ENCODE results near the gene YIPF4. TPM values are rescaled to one million over a fixed set of nuclear protein-coding genes. Genes with fewer than 3 reads are reported as not detected.

Gene YIPF4
- total RNA-seq, 1 donor from 2014 or later: 29.0 TPM

DNA sequence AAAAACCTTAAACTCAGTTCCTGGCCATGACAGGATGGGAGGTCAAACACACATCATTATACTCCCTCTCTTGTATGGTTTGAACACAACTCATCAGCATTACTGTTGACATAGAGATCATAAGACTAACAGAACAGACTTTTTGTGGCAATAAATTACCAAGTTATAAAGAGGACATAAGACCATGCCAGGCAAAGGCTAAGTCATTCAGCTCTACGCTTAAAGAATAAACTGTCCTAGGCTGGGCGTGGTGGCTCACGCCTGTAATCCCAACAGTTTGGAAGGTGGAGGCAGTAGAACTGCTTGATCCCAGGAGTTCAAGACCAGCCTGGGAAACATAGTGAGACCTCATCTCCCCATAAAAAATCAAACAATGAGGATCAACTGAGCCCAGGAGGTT is 29.4 kb upstream of the YIPF4 start:
- no peaks in the 10 kb centered on the region for H4K20me1 ChIP-seq (ENCODE audit: low read depth)
- no peaks in the 10 kb centered on the region for H3K36me3 Mint-ChIP-seq
- no peaks in the 10 kb centered on the region for H3K27me3 Mint-ChIP-seq (ENCODE audit: insufficient read depth, low read depth)
- H3K36me3 ChIP-seq: no peaks in the 10 kb centered on the region
- H3K27ac Mint-ChIP-seq: no peak overlapping the region
- H3F3A ChIP-seq (ENCODE audit: low read depth): no peaks in the 10 kb centered on the region
- H3K4me2 ChIP-seq: no peak overlapping the region
- H3K4me1 ChIP-seq: no peaks in the 10 kb centered on the region
- no peaks in the 10 kb centered on the region for H3K4me1 Mint-ChIP-seq
- H3K4me3 ChIP-seq: no peak overlapping the region
- H3K27ac ChIP-seq: no peak overlapping the region
- no peaks in the 10 kb centered on the region for H3K9me3 ChIP-seq (ENCODE audit: low read depth)
- H3K79me2 ChIP-seq (ENCODE audit: low read depth): no peaks in the 10 kb centered on the region
- no peak for DNase-seq (ENCODE audit: low spot score)
- H3K27me3 ChIP-seq: no peaks in the 10 kb centered on the region
- no peaks in the 10 kb centered on the region for H3K9me3 Mint-ChIP-seq
- H2AFZ ChIP-seq (replicated peaks): no peak overlapping the region
- no peak overlapping the region for H3K9ac ChIP-seq
- TF ChIP-seq EZH2phosphoT487 (IDR thresholded peaks at IDR 0.05) (no peak), EZH2 (IDR thresholded peaks at IDR 0.05) (no peak)
- TF ChIP-seq, protein P1, sequence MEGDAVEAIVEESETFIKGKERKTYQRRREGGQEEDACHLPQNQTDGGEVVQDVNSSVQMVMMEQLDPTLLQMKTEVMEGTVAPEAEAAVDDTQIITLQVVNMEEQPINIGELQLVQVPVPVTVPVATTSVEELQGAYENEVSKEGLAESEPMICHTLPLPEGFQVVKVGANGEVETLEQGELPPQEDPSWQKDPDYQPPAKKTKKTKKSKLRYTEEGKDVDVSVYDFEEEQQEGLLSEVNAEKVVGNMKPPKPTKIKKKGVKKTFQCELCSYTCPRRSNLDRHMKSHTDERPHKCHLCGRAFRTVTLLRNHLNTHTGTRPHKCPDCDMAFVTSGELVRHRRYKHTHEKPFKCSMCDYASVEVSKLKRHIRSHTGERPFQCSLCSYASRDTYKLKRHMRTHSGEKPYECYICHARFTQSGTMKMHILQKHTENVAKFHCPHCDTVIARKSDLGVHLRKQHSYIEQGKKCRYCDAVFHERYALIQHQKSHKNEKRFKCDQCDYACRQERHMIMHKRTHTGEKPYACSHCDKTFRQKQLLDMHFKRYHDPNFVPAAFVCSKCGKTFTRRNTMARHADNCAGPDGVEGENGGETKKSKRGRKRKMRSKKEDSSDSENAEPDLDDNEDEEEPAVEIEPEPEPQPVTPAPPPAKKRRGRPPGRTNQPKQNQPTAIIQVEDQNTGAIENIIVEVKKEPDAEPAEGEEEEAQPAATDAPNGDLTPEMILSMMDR (IDR thresholded peaks at IDR 0.05): no peak
- H3K4me3 Mint-ChIP-seq: no peak overlapping the region

DNA sequence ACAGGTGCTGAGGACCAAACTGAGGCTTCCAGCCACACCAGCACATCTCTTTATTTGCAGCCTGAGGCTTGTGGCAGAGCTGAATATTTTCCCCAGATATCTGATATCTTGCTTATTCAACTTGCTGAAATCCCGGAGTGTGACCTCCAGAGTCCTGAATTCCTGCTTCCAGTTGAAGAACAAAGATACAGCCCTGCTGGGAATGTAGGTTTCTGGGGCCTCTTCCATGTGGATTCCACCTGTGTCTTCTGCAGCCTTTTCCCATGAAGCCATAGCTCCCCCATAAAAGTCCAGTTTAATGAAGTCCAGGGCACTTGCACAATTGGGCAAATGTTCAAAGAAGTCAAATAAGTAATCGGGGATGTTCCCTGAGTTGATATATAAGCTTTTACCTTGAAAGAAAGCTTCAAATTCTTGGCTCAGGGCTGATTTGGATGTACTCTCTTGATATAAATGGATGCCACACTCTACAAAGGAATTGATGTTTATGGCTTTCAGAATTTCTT is 27.9 kb upstream of the YIPF4 start:
- Histone ChIP-seq H3K27me3 (no peaks in the 10 kb centered on the region), H3K4me1 (no peaks in the 10 kb centered on the region), H3K4me3 (no peak overlapping the region), H3K9me3 (ENCODE audit: low read depth) (no peaks in the 10 kb centered on the region), H3K79me2 (ENCODE audit: low read depth) (no peaks in the 10 kb centered on the region), H3K4me2 (no peak overlapping the region), H3F3A (ENCODE audit: low read depth) (no peaks in the 10 kb centered on the region), H3K36me3 (no peaks in the 10 kb centered on the region), H4K20me1 (ENCODE audit: low read depth) (no peaks in the 10 kb centered on the region), H2AFZ (replicated peaks) (no peak overlapping the region), H3K9ac (no peak overlapping the region), H3K27ac (no peak overlapping the region)
- TF ChIP-seq EZH2 (IDR thresholded peaks at IDR 0.05) (no peak), EZH2phosphoT487 (IDR thresholded peaks at IDR 0.05) (no peak)
- TF ChIP-seq, protein P1 (IDR thresholded peaks at IDR 0.05): no peak
- H3K9me3 Mint-ChIP-seq: no peaks in the 10 kb centered on the region
- H3K4me1 Mint-ChIP-seq: no peaks in the 10 kb centered on the region
- H3K27ac Mint-ChIP-seq: no peak overlapping the region
- H3K27me3 Mint-ChIP-seq (ENCODE audit: insufficient read depth, low read depth): no peaks in the 10 kb centered on the region
- DNase-seq (ENCODE audit: low spot score): no peak
- no peaks in the 10 kb centered on the region for H3K36me3 Mint-ChIP-seq
- no peak overlapping the region for H3K4me3 Mint-ChIP-seq

DNA sequence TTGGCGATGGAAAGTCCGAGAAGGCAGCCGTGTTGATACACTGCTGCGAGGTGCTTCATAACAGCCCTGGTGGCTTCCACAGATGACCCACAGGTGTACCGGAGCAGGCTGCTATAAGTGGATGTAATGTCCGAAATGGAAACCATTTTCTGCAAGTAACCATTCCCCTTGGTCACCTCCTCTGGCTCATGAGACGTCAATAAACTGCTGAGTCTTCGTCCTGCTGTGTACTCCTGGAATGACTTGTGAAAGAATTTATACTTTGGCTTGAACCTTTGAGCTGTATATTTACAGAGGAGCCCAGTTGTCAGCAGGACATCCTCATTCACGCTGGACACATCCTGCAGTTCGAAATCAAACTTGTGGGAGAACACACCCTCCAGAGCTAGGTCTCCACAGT is 27.4 kb upstream of the YIPF4 start:
- Histone ChIP-seq H4K20me1 (ENCODE audit: low read depth) (no peaks in the 10 kb centered on the region), H3K9ac (no peak overlapping the region), H3K27ac (no peak overlapping the region), H3K4me2 (no peak overlapping the region), H3K79me2 (ENCODE audit: low read depth) (no peaks in the 10 kb centered on the region), H2AFZ (replicated peaks) (no peak overlapping the region), H3K27me3 (no peaks in the 10 kb centered on the region), H3K9me3 (ENCODE audit: low read depth) (no peaks in the 10 kb centered on the region), H3K36me3 (no peaks in the 10 kb centered on the region), H3F3A (ENCODE audit: low read depth) (no peaks in the 10 kb centered on the region), H3K4me1 (no peaks in the 10 kb centered on the region), H3K4me3 (no peak overlapping the region)
- no peak overlapping the region for H3K4me3 Mint-ChIP-seq
- H3K4me1 Mint-ChIP-seq: no peaks in the 10 kb centered on the region
- no peaks in the 10 kb centered on the region for H3K27me3 Mint-ChIP-seq (ENCODE audit: insufficient read depth, low read depth)
- H3K9me3 Mint-ChIP-seq: no peaks in the 10 kb centered on the region
- no peak overlapping the region for H3K27ac Mint-ChIP-seq
- no peaks in the 10 kb centered on the region for H3K36me3 Mint-ChIP-seq
- TF ChIP-seq EZH2phosphoT487 (IDR thresholded peaks at IDR 0.05): no peak
- TF ChIP-seq, protein P1 (IDR thresholded peaks at IDR 0.05): no peak
- TF ChIP-seq EZH2 (IDR thresholded peaks at IDR 0.05): no peak
- no peak for DNase-seq (ENCODE audit: low spot score)
